HEK293 (cell line): ENCODE results near the gene ATXN7.

Experiments
- CTCF ChIA-PET: fragments of 350-600 bp; formaldehyde crosslinking; extraction: SDS; loops from one replicate; lab custom pipeline; 2021; ENCODE audit warnings: antibody characterized with exemption; lab: Yijun Ruan, JAX
- POLR2A ChIA-PET: fragments of 300-600 bp; formaldehyde crosslinking; extraction: SDS; loops from one replicate; lab custom pipeline; 2020; ENCODE audit warnings: antibody characterized with exemption, inconsistent platforms; lab: Yijun Ruan, JAX
- H3K27ac ChIP-seq: fragments of 200-500 bp; sonication (Bioruptor generic); 2 replicates; pipeline ENCODE4 v1.5.1; 2014; ENCODE audit warnings: low read depth, low read length, control low read depth, inconsistent platforms; ENCODE audit errors: extremely low read depth
- H3K36me3 ChIP-seq, 2 experiments: fragments of 200-500 bp in 1 of 2; sonication (Bioruptor generic) in 1 of 2; 1 replicate in 1 of 2; 2 replicates in 1 of 2; pipeline ENCODE4 v1.5.1; 2014 to 2017; ENCODE audit warnings: inconsistent platforms in 2 of 2, low read length in 2 of 2; ENCODE audit not compliant: control insufficient read depth in 2 of 2, insufficient read depth in 1 of 2
- H3K4me1 ChIP-seq: fragments of 200-500 bp; sonication (Bioruptor generic); 2 replicates; pipeline ENCODE4 v1.5.1; 2014; ENCODE audit warnings: mild to moderate bottlenecking, low read length, inconsistent platforms; ENCODE audit not compliant: control insufficient read depth, insufficient read depth
- H3K4me3 ChIP-seq: 2 replicates; pipeline ENCODE4 v1.5.1; 2011; ENCODE audit warnings: low read depth, mild to moderate bottlenecking, control low read depth, low read length, moderate library complexity
- H3K9me3 ChIP-seq: fragments of 200-500 bp; sonication (Bioruptor generic); 2 replicates; pipeline ENCODE4 v1.5.1; 2014; ENCODE audit warnings: low read depth, low read length, inconsistent platforms; ENCODE audit not compliant: control insufficient read depth, insufficient read depth
- CTCF ChIP-seq: fragments of 450-650 bp; formaldehyde crosslinking; IDR thresholded peaks from 2 replicates; pipeline ENCODE4 v1.5.1; 2016; ENCODE audit warnings: missing biosample characterization, missing genetic modification characterization
- FEZF1 ChIP-seq: fragments of 450-650 bp; formaldehyde crosslinking; IDR thresholded peaks from 2 replicates; pipeline ENCODE4 v1.5.1; 2016; ENCODE audit warnings: missing biosample characterization, missing genetic modification characterization
- GLIS1 ChIP-seq: fragments of 450-650 bp; formaldehyde crosslinking; IDR thresholded peaks from 2 replicates; pipeline ENCODE4 v1.5.1; 2016; ENCODE audit warnings: missing biosample characterization, missing genetic modification characterization
- MEIS1 ChIP-seq: sonication (generic); formaldehyde crosslinking; IDR thresholded peaks from 2 replicates; pipeline ENCODE4 v1.8.1; 2022; ENCODE audit warnings: missing genetic modification reagents, mild to moderate bottlenecking, borderline replicate concordance
- ZBTB1 ChIP-seq: fragments of 450-650 bp; formaldehyde crosslinking; IDR thresholded peaks from 2 replicates; pipeline ENCODE4 v1.5.1; 2016; ENCODE audit warnings: missing biosample characterization, missing genetic modification characterization
- ZBTB11 ChIP-seq: fragments of 450-650 bp; formaldehyde crosslinking; conservative IDR thresholded peaks from 2 replicates; pipeline ENCODE4 v1.5.1; 2016; ENCODE audit warnings: low read depth, missing biosample characterization, missing genetic modification characterization
- ZBTB44 ChIP-seq: fragments of 450-650 bp; IDR thresholded peaks from 2 replicates; pipeline ENCODE4 v1.5.1; 2018; ENCODE audit warnings: missing biosample characterization, mild to moderate bottlenecking, missing genetic modification characterization
- ZFP37 ChIP-seq: fragments of 450-650 bp; formaldehyde crosslinking; IDR thresholded peaks from 2 replicates; pipeline ENCODE4 v1.5.1; 2016; ENCODE audit warnings: missing biosample characterization, missing genetic modification characterization
- ZIC2 ChIP-seq: fragments of 450-650 bp; formaldehyde crosslinking; IDR thresholded peaks from 2 replicates; pipeline ENCODE4 v1.5.1; 2016; ENCODE audit warnings: missing biosample characterization, missing genetic modification characterization
- ZNF146 ChIP-seq: fragments of 450-650 bp; formaldehyde crosslinking; IDR thresholded peaks from 2 replicates; pipeline ENCODE4 v1.5.1; 2016; ENCODE audit warnings: missing biosample characterization, missing genetic modification characterization
- ZNF174 ChIP-seq: fragments of 450-650 bp; formaldehyde crosslinking; IDR thresholded peaks from 2 replicates; pipeline ENCODE4 v1.5.0; 2017; ENCODE audit warnings: missing biosample characterization, mild to moderate bottlenecking, missing genetic modification characterization
- ZNF175 ChIP-seq: fragments of 450-650 bp; formaldehyde crosslinking; IDR thresholded peaks from 2 replicates; pipeline ENCODE4 v1.5.1; 2016; ENCODE audit warnings: missing biosample characterization, missing genetic modification characterization
- ZNF18 ChIP-seq: fragments of 450-650 bp; formaldehyde crosslinking; IDR thresholded peaks from 2 replicates; pipeline ENCODE4 v1.5.1; 2016; ENCODE audit warnings: missing biosample characterization, missing genetic modification characterization
- ZNF302 ChIP-seq: fragments of 450-650 bp; formaldehyde crosslinking; IDR thresholded peaks from 2 replicates; pipeline ENCODE4 v1.5.1; 2016; ENCODE audit warnings: missing biosample characterization, missing genetic modification characterization, low read depth
- ZNF335 ChIP-seq: fragments of 450-650 bp; formaldehyde crosslinking; conservative IDR thresholded peaks from 2 replicates; pipeline ENCODE4 v1.5.1; 2016; ENCODE audit warnings: missing biosample characterization, missing genetic modification characterization
- ZNF350 ChIP-seq: fragments of 450-650 bp; formaldehyde crosslinking; IDR thresholded peaks from 2 replicates; pipeline ENCODE4 v1.5.0; 2017; ENCODE audit warnings: missing biosample characterization, mild to moderate bottlenecking, missing genetic modification characterization
- ZNF354C ChIP-seq: fragments of 450-650 bp; formaldehyde crosslinking; IDR thresholded peaks from 2 replicates; pipeline ENCODE4 v1.5.1; 2016; ENCODE audit warnings: missing biosample characterization, missing genetic modification characterization, low read depth, borderline replicate concordance
- ZNF560 ChIP-seq: fragments of 450-650 bp; formaldehyde crosslinking; IDR thresholded peaks from 2 replicates; pipeline ENCODE4 v1.5.1; 2017; ENCODE audit warnings: missing biosample characterization, missing genetic modification characterization, borderline replicate concordance
- ZNF658 ChIP-seq: fragments of 450-650 bp; formaldehyde crosslinking; IDR thresholded peaks from 2 replicates; pipeline ENCODE4; 2016; ENCODE audit warnings: missing biosample characterization, missing genetic modification characterization
- ZNF777 ChIP-seq: fragments of 450-650 bp; formaldehyde crosslinking; IDR thresholded peaks from 2 replicates; pipeline ENCODE4 v1.5.1; 2017; ENCODE audit warnings: missing biosample characterization, missing genetic modification characterization, borderline replicate concordance
- ZNF791 ChIP-seq: fragments of 450-650 bp; formaldehyde crosslinking; IDR thresholded peaks from 2 replicates; pipeline ENCODE4 v1.5.1; 2016; ENCODE audit warnings: missing biosample characterization, missing genetic modification characterization
- ZNF837 ChIP-seq: fragments of 450-650 bp; formaldehyde crosslinking; IDR thresholded peaks from 2 replicates; pipeline ENCODE4 v1.5.1; 2016; ENCODE audit warnings: missing biosample characterization, missing genetic modification characterization
- ZSCAN5A ChIP-seq: fragments of 450-650 bp; formaldehyde crosslinking; IDR thresholded peaks from 2 replicates; pipeline ENCODE4 v1.5.1; 2016; ENCODE audit warnings: missing biosample characterization, missing genetic modification characterization
- ZXDB ChIP-seq: fragments of 450-650 bp; formaldehyde crosslinking; IDR thresholded peaks from 2 replicates; pipeline ENCODE4 v1.5.1; 2016; ENCODE audit warnings: missing biosample characterization, missing genetic modification characterization
- TF ChIP-seq, protein P1 (sequence below): fragments of 450-650 bp; formaldehyde crosslinking; IDR thresholded peaks from 2 replicates; pipeline ENCODE4 v1.5.1; 2016; ENCODE audit warnings: missing biosample characterization, missing genetic modification characterization

The ATXN7 gene

GRCh38 chr3:63880653-63881052 lies 17.0 kb downstream of the ATXN7 start:
- TF ChIP-seq ZNF335 = no peak
- TF ChIP-seq ZNF791 (tag by site-specific recombination) = no peak
- TF ChIP-seq ZBTB44 (tag by site-specific recombination) = no peak
- TF ChIP-seq ZBTB1 (tag by site-specific recombination) = no peak
- no peak for TF ChIP-seq ZNF146 (tag by site-specific recombination)
- no peak for TF ChIP-seq ZNF777 (tag by site-specific recombination)
- no peak for TF ChIP-seq ZNF350
- no peak for TF ChIP-seq ZNF175 (tag by site-specific recombination)
- TF ChIP-seq ZNF354C (tag by site-specific recombination) = no peak
- no peak for TF ChIP-seq ZNF560 (tag by site-specific recombination)
- no peak for TF ChIP-seq FEZF1 (tag by site-specific recombination)
- no peak for TF ChIP-seq ZFP37
- TF ChIP-seq ZNF174 (tag by site-specific recombination) = no peak
- TF ChIP-seq CTCF = no peak
- no peak overlapping the region for H3K27ac ChIP-seq
- CTCF ChIA-PET = no interaction called here
- no peaks in the 10 kb centered on the region for H3K9me3 ChIP-seq
- no peaks in the 10 kb centered on the region for H3K36me3 ChIP-seq
- no peak overlapping the region for H3K4me3 ChIP-seq
- POLR2A ChIA-PET = no interaction called here
- peaks cover 1% of the 10 kb centered on the region for H3K4me1 ChIP-seq

GRCh38 chr3:63886858-63887257 lies 23.2 kb downstream of the ATXN7 start:
- POLR2A ChIA-PET = no interaction called here
- CTCF ChIA-PET = interaction anchor here (0.6 kb wide), 1 partner anchor 1949 kb away, joined by 3 read pairs; no protein-coding TSS in a partner anchor
- no peak overlapping the region for H3K4me3 ChIP-seq
- no peaks in the 10 kb centered on the region; a peak in 1 of 3 replicates for H3K36me3 ChIP-seq
- no peaks in the 10 kb centered on the region for H3K9me3 ChIP-seq
- no peaks in the 10 kb centered on the region for H3K4me1 ChIP-seq
- no peak overlapping the region for H3K27ac ChIP-seq
- no peak for TF ChIP-seq ZNF837
- no peak for TF ChIP-seq ZNF658 (tag by site-specific recombination)
- TF ChIP-seq, protein P1, sequence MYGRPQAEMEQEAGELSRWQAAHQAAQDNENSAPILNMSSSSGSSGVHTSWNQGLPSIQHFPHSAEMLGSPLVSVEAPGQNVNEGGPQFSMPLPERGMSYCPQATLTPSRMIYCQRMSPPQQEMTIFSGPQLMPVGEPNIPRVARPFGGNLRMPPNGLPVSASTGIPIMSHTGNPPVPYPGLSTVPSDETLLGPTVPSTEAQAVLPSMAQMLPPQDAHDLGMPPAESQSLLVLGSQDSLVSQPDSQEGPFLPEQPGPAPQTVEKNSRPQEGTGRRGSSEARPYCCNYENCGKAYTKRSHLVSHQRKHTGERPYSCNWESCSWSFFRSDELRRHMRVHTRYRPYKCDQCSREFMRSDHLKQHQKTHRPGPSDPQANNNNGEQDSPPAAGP (tag by site-specific recombination) = no peak
- TF ChIP-seq MEIS1 (CRISPR knock-in tag) = no peak
- no peak for TF ChIP-seq ZIC2 (tag by site-specific recombination)
- TF ChIP-seq ZNF18 (tag by site-specific recombination) = no peak
- TF ChIP-seq ZXDB (tag by site-specific recombination) = no peak
- no peak for TF ChIP-seq ZNF146 (tag by site-specific recombination)
- TF ChIP-seq ZSCAN5A (tag by site-specific recombination) = no peak
- no peak for TF ChIP-seq GLIS1 (tag by site-specific recombination)
- TF ChIP-seq ZNF302 (tag by site-specific recombination) = no peak
- TF ChIP-seq ZBTB11 (tag by site-specific recombination) = no peak
